SJCRH30 (cell line): ENCODE data around the gene PDCD5. TPM values are rescaled to one million over a fixed set of nuclear protein-coding genes. Genes with fewer than 3 reads are reported as not detected.

Experiments
- total RNA-seq: library from RNA; depleted of rRNA; stranded (reverse); fragments of >200 nt; shearing (Covaris generic); gene quantifications from 2 replicates; pipeline ENCODE4 v1.2.3, GENCODE V29; 2014; rRNA removed

PDCD5 gene
- total RNA-seq, 1 experiment from 2014 or later = 247 TPM

Other genes starting within 250 kb of the PDCD5 start
- gene ZNF507, start 235.6 kb upstream of the PDCD5 start, total RNA-seq = 19.2 and 22.5 TPM in 2 replicates
- gene DPY19L3, start 175.4 kb upstream of the PDCD5 start, total RNA-seq = 34.6 and 36.8 TPM in 2 replicates
- 32.2 and 33.8 TPM in 2 replicates for gene ANKRD27, start 94.0 kb downstream of the PDCD5 start, total RNA-seq
- gene RGS9BP, start 94.7 kb downstream of the PDCD5 start, total RNA-seq = 0.18 and 0.38 TPM in 2 replicates
- 21.0 and 21.7 TPM in 2 replicates for gene NUDT19, start 110.6 kb downstream of the PDCD5 start, total RNA-seq
- 0.18 and 0.26 TPM in 2 replicates for gene TDRD12, start 138.6 kb downstream of the PDCD5 start, total RNA-seq